ENCODE measurements around the gene DNAAF1.

GRCh38 chr16:84198401-84198800, 53.3 kb downstream of the DNAAF1 start:
- TF ChIP-seq CTCF (IDR thresholded peaks at IDR 0.05; ENCODE audit: low read depth, low read length, poor library complexity, severe bottlenecking) (no peak), EZH2phosphoT487 (IDR thresholded peaks at IDR 0.05; ENCODE audit: borderline replicate concordance, low read length) (no peak)
